Liver (tissue), 9 donors: ENCODE measurements around the gene EMX1. TPM values are rescaled to one million over a fixed set of nuclear protein-coding genes. Genes with fewer than 3 reads are reported as not detected.

ENCODE experiments used
- DNase-seq: peaks from one replicate; pipeline ENCODE4 v3.0.0-alpha.2; 2017; ENCODE audit warnings: low spot score
- H3K27ac ChIP-seq, 2 donors: one replicate each; pipeline ENCODE4 v1.7.0; 2013; ENCODE audit warnings: inconsistent platforms in 2 of 2, low read length in 2 of 2, control low read depth in 1 of 2, low read depth in 1 of 2, mild to moderate bottlenecking in 1 of 2
- H3K27me3 ChIP-seq, 4 donors: one replicate each; pipeline versions ENCODE4 v1.6.1 to v1.7.0; 2013; ENCODE audit warnings: low read length in 3 of 4, inconsistent platforms in 1 of 4, mild to moderate bottlenecking in 1 of 4, moderate library complexity in 1 of 4; ENCODE audit not compliant: control insufficient read depth in 4 of 4, insufficient read depth in 4 of 4
- H3K36me3 ChIP-seq, 4 donors: one replicate each; pipeline versions ENCODE4 v1.6.1 to v1.7.0; 2013; ENCODE audit warnings: low read length in 3 of 4, mild to moderate bottlenecking in 3 of 4, low read depth in 1 of 4, moderate library complexity in 1 of 4; ENCODE audit not compliant: control insufficient read depth in 4 of 4, insufficient read depth in 3 of 4
- H3K4me1 ChIP-seq, 4 donors: one replicate each; pipeline versions ENCODE4 v1.6.1 to v1.7.0; 2013; ENCODE audit warnings: low read length in 3 of 4, mild to moderate bottlenecking in 3 of 4, moderate library complexity in 1 of 4; ENCODE audit not compliant: control insufficient read depth in 4 of 4, insufficient read depth in 4 of 4
- H3K4me3 ChIP-seq, 3 donors: one replicate each; pipeline versions ENCODE4 v1.6.1 to v1.7.0; 2013; ENCODE audit warnings: low read length in 3 of 3, control low read depth in 1 of 3, low read depth in 1 of 3, mild to moderate bottlenecking in 1 of 3
- H3K9ac ChIP-seq, 2 donors: one replicate each; pipeline ENCODE4 v1.7.0; 2013; ENCODE audit warnings: low read length in 2 of 2, mild to moderate bottlenecking in 2 of 2, moderate library complexity in 2 of 2, control low read depth in 1 of 2, low read depth in 1 of 2
- H3K9me3 ChIP-seq, 4 donors: one replicate each; pipeline versions ENCODE4 v1.6.1 to v1.7.0; 2013; ENCODE audit warnings: low read length in 3 of 4; ENCODE audit not compliant: control insufficient read depth in 4 of 4
- EGR1 ChIP-seq, 2 donors: IDR thresholded peaks; 2 replicates each; pipeline ENCODE4 v1.6.1; 2016 to 2018; ENCODE audit warnings: antibody characterized with exemption in 2 of 2, low read depth in 2 of 2
- FOXA1 ChIP-seq: IDR thresholded peaks from 2 replicates; pipeline ENCODE4 v1.6.1; 2016; ENCODE audit warnings: antibody characterized with exemption
- FOXA2 ChIP-seq: IDR thresholded peaks from 2 replicates; pipeline ENCODE4 v1.6.1; 2016; ENCODE audit warnings: antibody characterized with exemption
- GABPA ChIP-seq, 2 donors: IDR thresholded peaks in 1 of 2; conservative IDR thresholded peaks in 1 of 2; 2 replicates each; pipeline ENCODE4 v1.6.1; 2016; ENCODE audit warnings: antibody characterized with exemption in 2 of 2, mild to moderate bottlenecking in 1 of 2, moderate library complexity in 1 of 2
- HNF4A ChIP-seq, 2 donors: conservative IDR thresholded peaks; 2 replicates each; pipeline ENCODE4 v1.6.1; 2016; ENCODE audit warnings: antibody characterized with exemption in 2 of 2, mild to moderate bottlenecking in 2 of 2
- HNF4G ChIP-seq: IDR thresholded peaks from 2 replicates; pipeline ENCODE4 v1.6.1; 2016; ENCODE audit warnings: antibody characterized with exemption
- JUND ChIP-seq, 2 donors: IDR thresholded peaks; 2 replicates each; pipeline ENCODE4 v1.6.1; 2016; ENCODE audit warnings: antibody characterized with exemption in 2 of 2
- NR2F2 ChIP-seq: IDR thresholded peaks from 2 replicates; pipeline ENCODE4 v1.6.1; 2016; ENCODE audit warnings: antibody characterized with exemption
- RAD21 ChIP-seq, 2 donors: IDR thresholded peaks; 2 replicates each; pipeline ENCODE4 v1.6.1; 2016; ENCODE audit warnings: antibody characterized with exemption in 2 of 2, mild to moderate bottlenecking in 2 of 2
- RXRA ChIP-seq, 2 donors: IDR thresholded peaks; 2 replicates each; pipeline ENCODE4 v1.6.1; 2017 to 2018; ENCODE audit warnings: antibody characterized with exemption in 2 of 2, mild to moderate bottlenecking in 1 of 2
- SP1 ChIP-seq: IDR thresholded peaks from 2 replicates; pipeline ENCODE4 v1.6.1; 2018; ENCODE audit warnings: antibody characterized with exemption, mild to moderate bottlenecking
- TAF1 ChIP-seq: conservative IDR thresholded peaks from 2 replicates; pipeline ENCODE4 v1.6.1; 2016; ENCODE audit warnings: antibody characterized with exemption, mild to moderate bottlenecking
- YY1 ChIP-seq: IDR thresholded peaks from 2 replicates; pipeline ENCODE4 v1.6.1; 2016; ENCODE audit warnings: antibody characterized with exemption, mild to moderate bottlenecking
- WGBS: extraction: QIAGEN DNeasy Blood & Tissue Kit; methylation state at CpG from one replicate; pipeline ENCODE4 v1.1.7; 2013; 5-methylcytosine and 5-hydroxymethylcytosine counted together
- polyA plus RNA-seq, 2 donors: library from polyadenylated mRNA; stranded (reverse) in 1 of 2; unstranded in 1 of 2; fragments of 200-250 nt in 1 of 2; fragments of >200 nt in 1 of 2; fragmentation: Nextera tagmentation in 1 of 2; extraction: Ambion mirVana in 1 of 2; gene quantifications; one replicate each; pipeline versions ENCODE4 v1.2.1 to v1.2.3, GENCODE V29; 2013 to 2015
- total RNA-seq, 2 donors: library from RNA; depleted of rRNA; stranded (reverse); fragments of >200 nt; gene quantifications; one replicate each; pipeline ENCODE4 v1.2.3, GENCODE V29; 2014
- TF ChIP-seq, protein P1 (sequence below): fragments of 150-350 bp; IDR thresholded peaks from 2 replicates; pipeline ENCODE4 v1.5.1; 2017; ENCODE audit warnings: improper control_type of control experiment, low read depth, low read length; ENCODE audit not compliant: missing input control
- TF ChIP-seq, protein P2 (sequence below): IDR thresholded peaks from 2 replicates; pipeline ENCODE4 v1.6.1; 2016; ENCODE audit warnings: antibody characterized with exemption
- TF ChIP-seq, protein P3 (sequence below): IDR thresholded peaks from 2 replicates; pipeline ENCODE4 v1.6.1; 2016; ENCODE audit warnings: antibody characterized with exemption
- TF ChIP-seq, protein P4 (sequence below): IDR thresholded peaks from 2 replicates; pipeline ENCODE4 v1.6.1; 2016; ENCODE audit warnings: antibody characterized with exemption, mild to moderate bottlenecking
- donor health status: healthy.
- donor health status: healthy.
- donor health status: healthy.
- donor health status: healthy.
- donor health status: healthy.

The EMX1 gene
- total and polyA plus RNA-seq, 4 donors: 0.06 to 0.18 (median 0.08) TPM; not detected in 1

DNA sequence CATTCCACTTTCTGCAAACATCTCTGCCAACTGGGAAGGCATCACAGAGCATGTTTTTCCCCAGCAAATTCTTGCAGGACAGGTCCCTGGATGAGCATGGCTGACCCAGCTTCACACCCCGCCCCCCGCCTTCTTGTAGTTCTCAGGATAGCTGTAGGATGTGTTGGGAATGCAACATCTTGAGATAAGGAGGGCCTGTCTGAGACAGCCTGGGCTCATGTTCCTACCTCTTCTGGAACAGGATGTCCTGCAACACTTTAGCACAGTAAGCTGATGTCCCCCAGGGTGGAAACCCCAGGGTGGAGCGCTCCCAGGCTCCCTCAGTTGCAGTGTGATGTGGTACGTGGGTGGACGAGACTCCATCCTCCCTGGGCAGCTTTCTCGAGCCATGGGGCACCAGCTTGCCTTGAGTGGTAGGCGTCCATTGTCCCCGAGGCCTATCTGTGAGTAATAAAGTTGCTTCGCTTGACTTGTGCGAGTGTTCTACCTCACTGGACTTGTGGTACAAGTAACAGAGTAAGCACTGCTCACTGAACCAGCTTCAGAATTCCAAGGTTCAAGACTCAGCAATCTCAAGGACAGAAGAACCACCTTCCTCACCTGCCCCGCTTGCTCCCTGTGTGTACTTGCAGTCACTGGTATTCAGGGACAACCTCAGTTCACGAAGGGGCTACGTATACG, 48.6 kb downstream of the EMX1 start:
- Histone ChIP-seq H3K9me3 (no peaks in the 10 kb centered on the region), H3K27me3 (no peaks in the 10 kb centered on the region), H3K4me1 (no peaks in the 10 kb centered on the region), H3K4me3 (no peak overlapping the region), H3K36me3 (peaks cover 7 to 56% (median 25%) of the 10 kb centered on the region in 4 donors), H3K9ac (no peak overlapping the region), H3K27ac (no peak overlapping the region)
- WGBS: 95% methylated on average over 14 of the region's 14 CpGs
- TF ChIP-seq, protein P1, sequence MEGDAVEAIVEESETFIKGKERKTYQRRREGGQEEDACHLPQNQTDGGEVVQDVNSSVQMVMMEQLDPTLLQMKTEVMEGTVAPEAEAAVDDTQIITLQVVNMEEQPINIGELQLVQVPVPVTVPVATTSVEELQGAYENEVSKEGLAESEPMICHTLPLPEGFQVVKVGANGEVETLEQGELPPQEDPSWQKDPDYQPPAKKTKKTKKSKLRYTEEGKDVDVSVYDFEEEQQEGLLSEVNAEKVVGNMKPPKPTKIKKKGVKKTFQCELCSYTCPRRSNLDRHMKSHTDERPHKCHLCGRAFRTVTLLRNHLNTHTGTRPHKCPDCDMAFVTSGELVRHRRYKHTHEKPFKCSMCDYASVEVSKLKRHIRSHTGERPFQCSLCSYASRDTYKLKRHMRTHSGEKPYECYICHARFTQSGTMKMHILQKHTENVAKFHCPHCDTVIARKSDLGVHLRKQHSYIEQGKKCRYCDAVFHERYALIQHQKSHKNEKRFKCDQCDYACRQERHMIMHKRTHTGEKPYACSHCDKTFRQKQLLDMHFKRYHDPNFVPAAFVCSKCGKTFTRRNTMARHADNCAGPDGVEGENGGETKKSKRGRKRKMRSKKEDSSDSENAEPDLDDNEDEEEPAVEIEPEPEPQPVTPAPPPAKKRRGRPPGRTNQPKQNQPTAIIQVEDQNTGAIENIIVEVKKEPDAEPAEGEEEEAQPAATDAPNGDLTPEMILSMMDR: no peak
- TF ChIP-seq FOXA1: no peak
- TF ChIP-seq FOXA2: no peak
- TF ChIP-seq, protein P2, sequence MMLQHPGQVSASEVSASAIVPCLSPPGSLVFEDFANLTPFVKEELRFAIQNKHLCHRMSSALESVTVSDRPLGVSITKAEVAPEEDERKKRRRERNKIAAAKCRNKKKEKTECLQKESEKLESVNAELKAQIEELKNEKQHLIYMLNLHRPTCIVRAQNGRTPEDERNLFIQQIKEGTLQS: no peak
- no peak for TF ChIP-seq SP1
- TF ChIP-seq HNF4G: no peak
- TF ChIP-seq TAF1: no peak
- no peak for TF ChIP-seq EGR1 (IDR thresholded peaks at IDR 0.05; ENCODE audit: low read depth in 2 of 2)
- TF ChIP-seq HNF4A (conservative IDR thresholded peaks at IDR 0.05): no peak
- no peak for TF ChIP-seq YY1
- DNase-seq: no peak

DNA sequence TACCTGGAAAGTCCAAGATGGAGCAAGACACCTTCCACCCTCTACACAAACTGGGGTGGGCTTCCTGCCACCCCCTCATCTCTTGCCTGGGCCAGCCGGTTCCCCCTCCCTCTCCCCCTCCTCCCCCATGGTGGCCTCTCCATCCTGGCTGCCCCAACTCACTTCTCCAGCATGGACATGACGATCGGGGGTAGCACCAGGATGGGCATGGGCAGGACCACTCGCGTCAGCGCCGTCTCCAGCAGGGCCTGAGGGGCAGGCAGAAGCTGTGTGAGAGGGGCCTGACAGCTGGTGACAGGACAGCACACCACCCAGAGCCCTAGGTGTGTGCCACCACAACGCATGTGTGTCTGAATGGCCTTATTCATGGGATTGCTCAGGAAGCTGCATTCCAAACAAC, 51.0 kb downstream of the EMX1 start:
- DNase-seq: no peak
- Histone ChIP-seq H3K9me3 (no peaks in the 10 kb centered on the region), H3K36me3 (peaks cover 7 to 59% (median 26%) of the 10 kb centered on the region in 4 donors), H3K27ac (no peak overlapping the region), H3K27me3 (no peaks in the 10 kb centered on the region), H3K4me3 (no peak overlapping the region), H3K4me1 (no peaks in the 10 kb centered on the region), H3K9ac (no peak overlapping the region)
- TF ChIP-seq, protein P3, sequence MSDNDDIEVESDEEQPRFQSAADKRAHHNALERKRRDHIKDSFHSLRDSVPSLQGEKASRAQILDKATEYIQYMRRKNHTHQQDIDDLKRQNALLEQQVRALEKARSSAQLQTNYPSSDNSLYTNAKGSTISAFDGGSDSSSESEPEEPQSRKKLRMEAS: no peak
- TF ChIP-seq JUND (IDR thresholded peaks at IDR 0.05) (no peak), GABPA (IDR thresholded peaks at IDR 0.05 in 1 of 2, conservative IDR thresholded peaks at IDR 0.05 in 1 of 2) (no peak), YY1 (no peak), TAF1 (no peak), RAD21 (IDR thresholded peaks at IDR 0.05) (no peak), NR2F2 (no peak), RXRA (IDR thresholded peaks at IDR 0.05) (no peak), SP1 (no peak)
- TF ChIP-seq, protein P4, sequence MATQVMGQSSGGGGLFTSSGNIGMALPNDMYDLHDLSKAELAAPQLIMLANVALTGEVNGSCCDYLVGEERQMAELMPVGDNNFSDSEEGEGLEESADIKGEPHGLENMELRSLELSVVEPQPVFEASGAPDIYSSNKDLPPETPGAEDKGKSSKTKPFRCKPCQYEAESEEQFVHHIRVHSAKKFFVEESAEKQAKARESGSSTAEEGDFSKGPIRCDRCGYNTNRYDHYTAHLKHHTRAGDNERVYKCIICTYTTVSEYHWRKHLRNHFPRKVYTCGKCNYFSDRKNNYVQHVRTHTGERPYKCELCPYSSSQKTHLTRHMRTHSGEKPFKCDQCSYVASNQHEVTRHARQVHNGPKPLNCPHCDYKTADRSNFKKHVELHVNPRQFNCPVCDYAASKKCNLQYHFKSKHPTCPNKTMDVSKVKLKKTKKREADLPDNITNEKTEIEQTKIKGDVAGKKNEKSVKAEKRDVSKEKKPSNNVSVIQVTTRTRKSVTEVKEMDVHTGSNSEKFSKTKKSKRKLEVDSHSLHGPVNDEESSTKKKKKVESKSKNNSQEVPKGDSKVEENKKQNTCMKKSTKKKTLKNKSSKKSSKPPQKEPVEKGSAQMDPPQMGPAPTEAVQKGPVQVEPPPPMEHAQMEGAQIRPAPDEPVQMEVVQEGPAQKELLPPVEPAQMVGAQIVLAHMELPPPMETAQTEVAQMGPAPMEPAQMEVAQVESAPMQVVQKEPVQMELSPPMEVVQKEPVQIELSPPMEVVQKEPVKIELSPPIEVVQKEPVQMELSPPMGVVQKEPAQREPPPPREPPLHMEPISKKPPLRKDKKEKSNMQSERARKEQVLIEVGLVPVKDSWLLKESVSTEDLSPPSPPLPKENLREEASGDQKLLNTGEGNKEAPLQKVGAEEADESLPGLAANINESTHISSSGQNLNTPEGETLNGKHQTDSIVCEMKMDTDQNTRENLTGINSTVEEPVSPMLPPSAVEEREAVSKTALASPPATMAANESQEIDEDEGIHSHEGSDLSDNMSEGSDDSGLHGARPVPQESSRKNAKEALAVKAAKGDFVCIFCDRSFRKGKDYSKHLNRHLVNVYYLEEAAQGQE: no peak
- TF ChIP-seq, protein P1: no peak
- TF ChIP-seq, protein P2: no peak
- WGBS: 96% methylated on average over 8 of the region's 8 CpGs
